ENCODE results near the gene GIGYF2. TPM values are rescaled to one million over a fixed set of nuclear protein-coding genes. Genes with fewer than 3 reads are reported as not detected.
A peak's percentile ranks its signal among the peaks of the same experiment; 100 is the strongest.

Gene GIGYF2
- total and polyA plus RNA-seq, 2 of the 13 experiments (the other 11 are each of a cell fraction or from before 2014, with no cell fraction given): 44.9 to 73.5 TPM

DNA sequence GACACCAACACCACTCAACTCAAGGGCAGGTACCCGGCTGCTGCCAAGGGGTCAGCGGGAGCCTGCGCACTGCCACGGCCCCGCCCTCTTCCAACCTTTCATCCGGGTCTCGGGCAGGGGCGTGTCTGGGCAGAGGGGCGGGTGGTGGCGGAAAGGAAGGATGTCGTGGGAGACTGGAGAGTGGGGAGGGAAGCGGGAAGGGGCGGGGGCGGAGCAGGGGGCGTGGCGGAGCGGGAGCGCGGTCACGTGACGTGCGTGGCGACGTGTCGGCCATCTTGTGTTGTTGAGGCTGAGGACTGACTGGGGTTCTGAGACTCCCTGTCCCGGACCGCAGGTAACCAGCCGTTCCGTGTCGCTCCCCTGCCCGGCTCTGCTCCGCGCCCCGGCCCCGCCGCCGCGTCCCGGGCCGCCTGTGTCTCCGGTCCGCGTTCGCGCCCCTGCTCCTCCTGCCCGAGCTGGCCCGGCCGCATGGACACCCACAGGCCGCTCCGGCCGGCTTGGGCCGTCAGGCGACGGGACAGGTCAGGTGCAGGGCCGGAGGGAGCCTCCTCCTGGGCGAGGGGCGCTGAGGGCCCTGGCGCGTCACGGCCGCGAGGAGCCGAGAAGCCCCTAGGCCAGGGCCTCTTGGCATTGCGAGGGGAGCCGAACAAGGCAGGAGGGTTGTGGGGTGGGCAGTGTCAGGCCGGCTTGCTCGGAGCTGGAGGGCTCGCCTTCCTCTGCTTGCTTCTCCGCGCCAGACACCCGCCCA is at the start of gene GIGYF2 (continued):
- TF ChIP-seq THAP7 (CRISPR knock-in tag; IDR thresholded peaks at IDR 0.05) (peak; percentile 53), ESRRA (CRISPR knock-in tag; IDR thresholded peaks at IDR 0.05; ENCODE audit: low read depth) (peak; percentile 81), MZF1 (CRISPR knock-in tag; IDR thresholded peaks at IDR 0.05; ENCODE audit: borderline replicate concordance) (no peak), ZMYM3 (CRISPR knock-in tag; IDR thresholded peaks at IDR 0.05) (no peak), ZNF691 (CRISPR knock-in tag; IDR thresholded peaks at IDR 0.05; ENCODE audit: borderline replicate concordance, low read depth) (peak; percentile 85), ZNF446 (CRISPR knock-in tag; IDR thresholded peaks at IDR 0.05) (peak; percentile 54; the same call in 1 of the 2 replicates), SMAD3 (CRISPR knock-in tag; IDR thresholded peaks at IDR 0.05) (0 out of 2 replicates have a peak, but pooled peaks have one; percentile 15), FOXA1 (IDR thresholded peaks at IDR 0.05) (no peak), FOXA1 (CRISPR knock-in tag; IDR thresholded peaks at IDR 0.05) (no peak), MLLT10 (CRISPR knock-in tag; IDR thresholded peaks at IDR 0.05) (no peak), ZNF546 (CRISPR knock-in tag; conservative IDR thresholded peaks at IDR 0.05) (peak; percentile 92; the same call in 1 of the 2 replicates), ZNF329 (CRISPR knock-in tag; IDR thresholded peaks at IDR 0.05; ENCODE audit: low read depth) (no peak; the same call in 1 of the 2 replicates), GLI4 (CRISPR knock-in tag; IDR thresholded peaks at IDR 0.05; ENCODE audit: borderline replicate concordance) (peak; percentile 95; the same call in 1 of the 2 replicates), ZNF580 (CRISPR knock-in tag; IDR thresholded peaks at IDR 0.05; ENCODE audit: borderline replicate concordance, low read depth) (no peak), ZNF891 (CRISPR knock-in tag; IDR thresholded peaks at IDR 0.05) (peak; percentile 67), KLF16 (CRISPR knock-in tag; IDR thresholded peaks at IDR 0.05) (0 out of 4 replicates have a peak, but pooled peaks of 1 of the 2 experiments have one; percentile 47), ZNF235 (CRISPR knock-in tag; IDR thresholded peaks at IDR 0.05; ENCODE audit: borderline replicate concordance) (peak; percentile 98), ZNF569 (CRISPR knock-in tag; IDR thresholded peaks at IDR 0.05; ENCODE audit: borderline replicate concordance) (no peak), MBD4 (IDR thresholded peaks at IDR 0.05; ENCODE audit: borderline replicate concordance, low read length) (no peak), ZNF232 (CRISPR knock-in tag; IDR thresholded peaks at IDR 0.05; ENCODE audit: borderline replicate concordance) (no peak), FOXK1 (CRISPR knock-in tag; IDR thresholded peaks at IDR 0.05; ENCODE audit: borderline replicate concordance, low read depth) (0 out of 2 replicates have a peak, but pooled peaks have one; percentile 14), LCORL (IDR thresholded peaks at IDR 0.05) (peak; percentile 70; the same call in 1 of the 2 replicates), LCORL (CRISPR knock-in tag; IDR thresholded peaks at IDR 0.05) (peak; percentile 4; the same call in 1 of the 2 replicates), KDM4B (CRISPR knock-in tag; IDR thresholded peaks at IDR 0.05) (no peak)
- TF ChIP-seq, protein P1, sequence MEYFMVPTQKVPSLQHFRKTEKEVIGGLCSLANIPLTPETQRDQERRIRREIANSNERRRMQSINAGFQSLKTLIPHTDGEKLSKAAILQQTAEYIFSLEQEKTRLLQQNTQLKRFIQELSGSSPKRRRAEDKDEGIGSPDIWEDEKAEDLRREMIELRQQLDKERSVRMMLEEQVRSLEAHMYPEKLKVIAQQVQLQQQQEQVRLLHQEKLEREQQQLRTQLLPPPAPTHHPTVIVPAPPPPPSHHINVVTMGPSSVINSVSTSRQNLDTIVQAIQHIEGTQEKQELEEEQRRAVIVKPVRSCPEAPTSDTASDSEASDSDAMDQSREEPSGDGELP (IDR thresholded peaks at IDR 0.05; ENCODE audit: borderline replicate concordance, low read depth): 0 out of 2 replicates have a peak, but pooled peaks have one; percentile 66
